Keratinocyte (primary cell): ENCODE results near the gene GAA. TPM values are rescaled to one million over a fixed set of nuclear protein-coding genes. Genes with fewer than 3 reads are reported as not detected.

Source experiments
- DNase-seq: peaks from one replicate; pipeline ENCODE4 v3.0.0-alpha.2; 2011; ENCODE audit warnings: low read depth, missing footprints, low spot score
- FAIRE-seq: peaks from 2 replicates; lab custom pipeline; 2011; peaks lifted over from hg19 to GRCh38; lab: Jason Lieb, UNC
- H2AFZ ChIP-seq: 2 replicates; pipeline ENCODE4 v1.6.0; 2012; ENCODE audit warnings: low read length, control low read depth, inconsistent platforms; ENCODE audit not compliant: control insufficient read depth
- H3K27ac ChIP-seq: 2 replicates; pipeline ENCODE4 v1.5.1; 2011; ENCODE audit warnings: low read length; ENCODE audit not compliant: control insufficient read depth, insufficient read depth
- H3K27me3 ChIP-seq: 3 replicates; pipeline ENCODE4 v1.6.0; 2011; ENCODE audit warnings: low read length; ENCODE audit not compliant: control insufficient read depth, insufficient read depth; ENCODE audit errors: extremely low read depth
- H3K36me3 ChIP-seq, 2 experiments: 2 replicates in 1 of 2; 3 replicates in 1 of 2; pipeline ENCODE4 v1.5.1; 2011; ENCODE audit warnings: low read length in 2 of 2, mild to moderate bottlenecking in 1 of 2; ENCODE audit not compliant: control insufficient read depth in 2 of 2, insufficient read depth in 2 of 2; ENCODE audit errors: extremely low read depth in 1 of 2
- H3K4me1 ChIP-seq: 3 replicates; pipeline ENCODE4 v1.5.1; 2011; ENCODE audit warnings: low read length; ENCODE audit not compliant: control insufficient read depth, insufficient read depth; ENCODE audit errors: extremely low read depth
- H3K4me2 ChIP-seq: 3 replicates; pipeline ENCODE4 v1.6.0; 2011; ENCODE audit warnings: low read depth, low read length; ENCODE audit not compliant: control insufficient read depth, insufficient read depth; ENCODE audit errors: extremely low read depth
- H3K4me3 ChIP-seq, 3 experiments: fragments of 200-600 bp in 1 of 3; sonication (generic) in 1 of 3; 2 replicates in 2 of 3; 3 replicates in 1 of 3; pipeline ENCODE4 v1.5.1; 2011 to 2016; ENCODE audit warnings: low read length in 3 of 3, mild to moderate bottlenecking in 3 of 3, control low read depth in 2 of 3, inconsistent platforms in 1 of 3, low read depth in 1 of 3, mixed read lengths in 1 of 3, mixed run types in 1 of 3, moderate library complexity in 1 of 3; ENCODE audit not compliant: control insufficient read depth in 2 of 3, insufficient read depth in 2 of 3; ENCODE audit errors: extremely low read depth in 1 of 3
- H3K79me2 ChIP-seq: 2 replicates; pipeline ENCODE4 v1.6.0; 2012; ENCODE audit warnings: low read length; ENCODE audit not compliant: control insufficient read depth, insufficient read depth
- H3K9ac ChIP-seq: 3 replicates; pipeline ENCODE4 v1.6.0; 2011; ENCODE audit warnings: low read length; ENCODE audit not compliant: control insufficient read depth, insufficient read depth; ENCODE audit errors: extremely low read depth
- H3K9me1 ChIP-seq: 3 replicates; pipeline ENCODE4 v1.6.0; 2011; ENCODE audit warnings: low read length; ENCODE audit not compliant: control insufficient read depth, insufficient read depth; ENCODE audit errors: extremely low read depth
- H3K9me3 ChIP-seq: 2 replicates; pipeline ENCODE4 v1.5.1; 2012; ENCODE audit warnings: low read depth, low read length; ENCODE audit not compliant: control insufficient read depth
- H4K20me1 ChIP-seq: 3 replicates; pipeline ENCODE4 v1.6.0; 2011; ENCODE audit warnings: low read length; ENCODE audit not compliant: control insufficient read depth, insufficient read depth; ENCODE audit errors: extremely low read depth
- EZH2 ChIP-seq: IDR thresholded peaks from one replicate; pipeline ENCODE4 v1.6.1; 2012; ENCODE audit warnings: inconsistent platforms, mild to moderate bottlenecking, low read length, moderate library complexity
- dilution Hi-C: fragments of 300-500 bp; cut with MboI; formaldehyde crosslinking; loops from one replicate; pipeline ENCODE4 v1.7.0; 2020; ENCODE audit warnings: low sequenced_read_pairs; ENCODE audit not compliant: extremely low pct_ligation_motif_present
- polyA minus RNA-seq, 3 experiments: library from RNA; depleted of rRNA, polyadenylated mRNA; stranded (reverse); fragments of >200 nt; gene quantifications; 1 replicate in 1 of 3; 2 replicates in 1 of 3; 3 replicates in 1 of 3; pipeline ENCODE4 v1.2.3, GENCODE V29; 2011
- polyA plus RNA-seq, 5 experiments: library from polyadenylated mRNA; depleted of rRNA in 3 of 5; stranded (reverse) in 3 of 5; stranded (forward) in 1 of 5; unstranded in 1 of 5; fragments of >200 nt; gene quantifications; 1 replicate in 1 of 5; 2 replicates in 3 of 5; 3 replicates in 1 of 5; pipeline versions ENCODE4 v1.2.1 to v1.2.3, GENCODE V29; 2011 to 2012; ENCODE audit warnings: missing spikeins in 2 of 5, low read depth in 1 of 5, low replicate concordance in 1 of 5
- TF ChIP-seq, protein P1 (sequence below), 3 experiments: IDR thresholded peaks in 1 of 3; conservative IDR thresholded peaks in 1 of 3; optimal IDR thresholded peaks in 1 of 3; 2 replicates in 2 of 3; 3 replicates in 1 of 3; pipeline versions ENCODE3 to v1.5.1; 2011; ENCODE audit warnings: low read length in 3 of 3, mild to moderate bottlenecking in 3 of 3, moderate library complexity in 2 of 3, control low read depth in 1 of 3, inconsistent platforms in 1 of 3; ENCODE audit not compliant: insufficient read depth in 2 of 3; ENCODE audit errors: extremely low read depth in 1 of 3

GAA gene
- polyA plus RNA-seq (3.2 to 9.8 TPM (median 5.8 TPM) in 3 replicates), polyA minus RNA-seq (2.8 to 8.1 TPM (median 5.3 TPM) in 3 replicates)
- 8.9 TPM for polyA plus RNA-seq (2011; ENCODE audit: low read depth)
- polyA plus RNA-seq (2011; cell fraction: cytosol; rRNA removed), result 2.3 and 7.6 TPM in 2 replicates
- polyA plus RNA-seq (2011; cell fraction: nucleus; rRNA removed), result 28.2 and 48.8 TPM in 2 replicates
- polyA plus RNA-seq (2012; ENCODE audit: low replicate concordance), result 18.0 and 34.2 TPM in 2 replicates
- polyA minus RNA-seq (2011; cell fraction: cytosol; rRNA and poly(A)+ RNA removed), result 20.1 TPM
- 26.7 and 27.4 TPM in 2 replicates for polyA minus RNA-seq (2011; cell fraction: nucleus; rRNA and poly(A)+ RNA removed)

DNA sequence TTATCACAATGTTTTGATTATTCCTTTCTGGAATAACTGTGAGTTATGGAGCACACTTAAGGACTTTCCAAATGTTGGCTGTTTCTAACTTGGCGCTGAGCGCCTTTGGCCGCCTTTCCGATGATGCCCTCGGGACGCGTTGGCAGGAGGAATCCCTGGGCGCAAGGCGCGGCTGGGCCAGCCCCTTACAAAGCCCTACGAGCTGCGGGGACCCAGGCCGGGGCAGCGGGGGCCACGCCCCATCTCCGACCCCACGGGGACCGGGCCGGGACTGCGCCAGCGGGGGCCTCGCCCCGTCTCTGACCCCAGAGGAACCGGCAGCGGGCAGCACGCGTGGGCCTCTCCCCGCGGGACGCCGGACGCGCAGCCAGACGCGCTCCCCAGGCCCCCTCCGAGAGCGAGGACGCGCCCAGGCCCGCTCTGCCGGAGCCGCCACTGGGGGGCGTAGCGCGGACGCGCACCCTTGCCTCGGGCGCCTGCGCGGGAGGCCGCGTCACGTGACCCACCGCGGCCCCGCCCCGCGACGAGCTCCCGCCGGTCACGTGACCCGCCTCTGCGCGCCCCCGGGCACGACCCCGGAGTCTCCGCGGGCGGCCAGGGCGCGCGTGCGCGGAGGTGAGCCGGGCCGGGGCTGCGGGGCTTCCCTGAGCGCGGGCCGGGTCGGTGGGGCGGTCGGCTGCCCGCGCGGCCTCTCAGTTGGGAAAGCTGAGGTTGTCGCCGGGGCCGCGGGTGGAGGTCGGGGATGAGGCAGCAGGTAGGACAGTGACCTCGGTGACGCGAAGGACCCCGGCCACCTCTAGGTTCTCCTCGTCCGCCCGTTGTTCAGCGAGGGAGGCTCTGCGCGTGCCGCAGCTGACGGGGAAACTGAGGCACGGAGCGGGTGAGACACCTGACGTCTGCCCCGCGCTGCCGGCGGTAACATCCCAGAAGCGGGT, at the start of gene GAA:
Gene GAA, plus strand, starts transcription at position 571 of the 935 bp plus-strand sequence. CDS start 3,006 bp downstream, outside the sequence.
- Histone ChIP-seq H3K4me1 (peaks cover 22% of the 10 kb centered on the region), H3K9me1 (no peaks in the 10 kb centered on the region), H3K79me2 (no peaks in the 10 kb centered on the region), H3K4me3 (peak within 1 kb of the TSS; percentile 78 to 85 (median 85)), H2AFZ (peak within 1 kb of the TSS; percentile 90), H3K27me3 (peaks cover 12% of the 10 kb centered on the region), H3K9ac (peak within 1 kb of the TSS; percentile 81), H4K20me1 (no peaks in the 10 kb centered on the region), H3K27ac (peak within 1 kb of the TSS; percentile 54), H3K4me2 (peak within 1 kb of the TSS; percentile 98), H3K36me3 (no peaks in the 10 kb centered on the region), H3K9me3 (no peaks in the 10 kb centered on the region)
- dilution Hi-C loops, result no loop called here
- FAIRE-seq, result no peak
- TF ChIP-seq, protein P1, sequence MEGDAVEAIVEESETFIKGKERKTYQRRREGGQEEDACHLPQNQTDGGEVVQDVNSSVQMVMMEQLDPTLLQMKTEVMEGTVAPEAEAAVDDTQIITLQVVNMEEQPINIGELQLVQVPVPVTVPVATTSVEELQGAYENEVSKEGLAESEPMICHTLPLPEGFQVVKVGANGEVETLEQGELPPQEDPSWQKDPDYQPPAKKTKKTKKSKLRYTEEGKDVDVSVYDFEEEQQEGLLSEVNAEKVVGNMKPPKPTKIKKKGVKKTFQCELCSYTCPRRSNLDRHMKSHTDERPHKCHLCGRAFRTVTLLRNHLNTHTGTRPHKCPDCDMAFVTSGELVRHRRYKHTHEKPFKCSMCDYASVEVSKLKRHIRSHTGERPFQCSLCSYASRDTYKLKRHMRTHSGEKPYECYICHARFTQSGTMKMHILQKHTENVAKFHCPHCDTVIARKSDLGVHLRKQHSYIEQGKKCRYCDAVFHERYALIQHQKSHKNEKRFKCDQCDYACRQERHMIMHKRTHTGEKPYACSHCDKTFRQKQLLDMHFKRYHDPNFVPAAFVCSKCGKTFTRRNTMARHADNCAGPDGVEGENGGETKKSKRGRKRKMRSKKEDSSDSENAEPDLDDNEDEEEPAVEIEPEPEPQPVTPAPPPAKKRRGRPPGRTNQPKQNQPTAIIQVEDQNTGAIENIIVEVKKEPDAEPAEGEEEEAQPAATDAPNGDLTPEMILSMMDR (optimal IDR thresholded peaks at IDR 0.05 in 1 of 3, IDR thresholded peaks at IDR 0.05 in 1 of 3, conservative IDR thresholded peaks at IDR 0.05 in 1 of 3; ENCODE audit: extremely low read depth in 1 of 3, insufficient read depth in 2 of 3, low read length in 3 of 3), result peak; percentile 39 to 87 (median 73)
- TF ChIP-seq EZH2, result no peak
- DNase-seq, result no peak

DNA sequence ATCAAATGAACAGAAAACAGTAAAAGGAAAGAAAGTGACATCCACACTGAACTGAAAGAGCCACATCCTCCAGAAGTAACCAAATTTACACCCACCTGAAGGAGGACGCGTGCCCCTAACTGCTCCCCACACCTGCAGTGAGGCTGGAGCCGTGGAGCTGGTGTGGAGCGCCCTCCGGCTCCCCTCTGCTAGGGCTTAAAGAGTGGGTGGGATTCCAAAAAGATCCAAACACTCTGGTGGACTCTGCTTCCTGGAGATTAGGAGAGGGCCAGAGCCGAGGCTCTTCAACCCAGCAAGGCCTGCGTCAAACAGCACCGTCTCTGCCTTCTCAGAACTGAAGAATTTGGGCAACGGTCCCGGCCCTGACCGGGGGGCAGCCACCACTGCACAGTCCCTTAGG, 49.7 kb upstream of the GAA start:
- dilution Hi-C loops, result no loop called here
- DNase-seq, result no peak
- TF ChIP-seq, protein P1 (optimal IDR thresholded peaks at IDR 0.05 in 1 of 3, IDR thresholded peaks at IDR 0.05 in 1 of 3, conservative IDR thresholded peaks at IDR 0.05 in 1 of 3; ENCODE audit: extremely low read depth in 1 of 3, insufficient read depth in 2 of 3, low read length in 3 of 3), result no peak
- no peak for TF ChIP-seq EZH2
- Histone ChIP-seq H3K36me3 (no peaks in the 10 kb centered on the region), H3K27ac (no peak overlapping the region), H3K9me1 (no peaks in the 10 kb centered on the region), H3K27me3 (no peaks in the 10 kb centered on the region), H3K9ac (no peak overlapping the region), H3K4me3 (no peak overlapping the region), H4K20me1 (no peaks in the 10 kb centered on the region), H3K4me2 (no peak overlapping the region), H2AFZ (no peak overlapping the region), H3K79me2 (no peaks in the 10 kb centered on the region), H3K9me3 (no peaks in the 10 kb centered on the region), H3K4me1 (no peaks in the 10 kb centered on the region)
- no peak for FAIRE-seq
